Activated CD4-positive, alpha-beta T cell treated with anti-CD3 and anti-CD28 coated beads for 24 hours (primary cell): ENCODE measurements around the gene PRKCB.

Experiments
- DNase-seq, 2 donors: peaks; one replicate each; pipeline ENCODE4 v3.0.0-alpha.2; 2020; ENCODE audit warnings: low read depth in 2 of 2

PRKCB gene

GRCh38 chr16:23836404-23837311, 875 bp downstream of the PRKCB start:
- no peak for DNase-seq

- DNase-seq = no peak
Measured at GRCh38 chr16:23837553-23838308, 1.9 kb downstream of the PRKCB start.

- no peak for DNase-seq
Measured at GRCh38 chr16:23838485-23839142, 2.8 kb downstream of the PRKCB start.

- DNase-seq = no peak
Measured at GRCh38 chr16:23840310-23840709, 4.5 kb downstream of the PRKCB start.

GRCh38 chr16:23842137-23842600, 6.4 kb downstream of the PRKCB start:
- DNase-seq = no peak

GRCh38 chr16:23843143-23843542, 7.4 kb downstream of the PRKCB start:
- no peak for DNase-seq

- DNase-seq = no peak
Measured at GRCh38 chr16:23847251-23847650, 11.5 kb downstream of the PRKCB start.

GRCh38 chr16:23847948-23848347, 12.2 kb downstream of the PRKCB start:
- DNase-seq = no peak

GRCh38 chr16:23848958-23849357, 13.2 kb downstream of the PRKCB start:
- no peak for DNase-seq

GRCh38 chr16:23852794-23853562, 17.2 kb downstream of the PRKCB start:
- DNase-seq = no peak

- DNase-seq = no peak
Measured at GRCh38 chr16:23855010-23855409, 19.2 kb downstream of the PRKCB start.

- no peak for DNase-seq
Measured at GRCh38 chr16:23856251-23856709, 20.5 kb downstream of the PRKCB start.

- no peak for DNase-seq
Measured at GRCh38 chr16:23857256-23857880, 21.6 kb downstream of the PRKCB start.

GRCh38 chr16:23857881-23858269, 22.1 kb downstream of the PRKCB start:
- no peak for DNase-seq

GRCh38 chr16:23858542-23858941, 22.8 kb downstream of the PRKCB start:
- DNase-seq = no peak

- no peak for DNase-seq
Measured at GRCh38 chr16:23859713-23860269, 24.0 kb downstream of the PRKCB start.

GRCh38 chr16:23861874-23862273, 26.1 kb downstream of the PRKCB start:
- no peak for DNase-seq

GRCh38 chr16:23862556-23862955, 26.8 kb downstream of the PRKCB start:
- DNase-seq = no peak

GRCh38 chr16:23863511-23864422, 28.0 kb downstream of the PRKCB start:
- DNase-seq = no peak

GRCh38 chr16:23865853-23866252, 30.1 kb downstream of the PRKCB start:
- DNase-seq = no peak
